Keratinocyte (primary cell): ENCODE measurements around the gene YY1. TPM values are rescaled to one million over a fixed set of nuclear protein-coding genes. Genes with fewer than 3 reads are reported as not detected.

Experiments
- DNase-seq: peaks from one replicate; pipeline ENCODE4 v3.0.0-alpha.2; 2011; ENCODE audit warnings: low read depth, missing footprints, low spot score
- FAIRE-seq: peaks from 2 replicates; lab custom pipeline; 2011; peaks lifted over from hg19 to GRCh38; lab: Jason Lieb, UNC
- H2AFZ ChIP-seq: 2 replicates; pipeline ENCODE4 v1.6.0; 2012; ENCODE audit warnings: low read length, control low read depth, inconsistent platforms; ENCODE audit not compliant: control insufficient read depth
- H3K27ac ChIP-seq: 2 replicates; pipeline ENCODE4 v1.5.1; 2011; ENCODE audit warnings: low read length; ENCODE audit not compliant: control insufficient read depth, insufficient read depth
- H3K27me3 ChIP-seq: 3 replicates; pipeline ENCODE4 v1.6.0; 2011; ENCODE audit warnings: low read length; ENCODE audit not compliant: control insufficient read depth, insufficient read depth; ENCODE audit errors: extremely low read depth
- H3K36me3 ChIP-seq, 2 experiments: 2 replicates in 1 of 2; 3 replicates in 1 of 2; pipeline ENCODE4 v1.5.1; 2011; ENCODE audit warnings: low read length in 2 of 2, mild to moderate bottlenecking in 1 of 2; ENCODE audit not compliant: control insufficient read depth in 2 of 2, insufficient read depth in 2 of 2; ENCODE audit errors: extremely low read depth in 1 of 2
- H3K4me1 ChIP-seq: 3 replicates; pipeline ENCODE4 v1.5.1; 2011; ENCODE audit warnings: low read length; ENCODE audit not compliant: control insufficient read depth, insufficient read depth; ENCODE audit errors: extremely low read depth
- H3K4me2 ChIP-seq: 3 replicates; pipeline ENCODE4 v1.6.0; 2011; ENCODE audit warnings: low read depth, low read length; ENCODE audit not compliant: control insufficient read depth, insufficient read depth; ENCODE audit errors: extremely low read depth
- H3K4me3 ChIP-seq, 3 experiments: fragments of 200-600 bp in 1 of 3; sonication (generic) in 1 of 3; 2 replicates in 2 of 3; 3 replicates in 1 of 3; pipeline ENCODE4 v1.5.1; 2011 to 2016; ENCODE audit warnings: low read length in 3 of 3, mild to moderate bottlenecking in 3 of 3, control low read depth in 2 of 3, inconsistent platforms in 1 of 3, low read depth in 1 of 3, mixed read lengths in 1 of 3, mixed run types in 1 of 3, moderate library complexity in 1 of 3; ENCODE audit not compliant: control insufficient read depth in 2 of 3, insufficient read depth in 2 of 3; ENCODE audit errors: extremely low read depth in 1 of 3
- H3K79me2 ChIP-seq: 2 replicates; pipeline ENCODE4 v1.6.0; 2012; ENCODE audit warnings: low read length; ENCODE audit not compliant: control insufficient read depth, insufficient read depth
- H3K9ac ChIP-seq: 3 replicates; pipeline ENCODE4 v1.6.0; 2011; ENCODE audit warnings: low read length; ENCODE audit not compliant: control insufficient read depth, insufficient read depth; ENCODE audit errors: extremely low read depth
- H3K9me1 ChIP-seq: 3 replicates; pipeline ENCODE4 v1.6.0; 2011; ENCODE audit warnings: low read length; ENCODE audit not compliant: control insufficient read depth, insufficient read depth; ENCODE audit errors: extremely low read depth
- H3K9me3 ChIP-seq: 2 replicates; pipeline ENCODE4 v1.5.1; 2012; ENCODE audit warnings: low read depth, low read length; ENCODE audit not compliant: control insufficient read depth
- H4K20me1 ChIP-seq: 3 replicates; pipeline ENCODE4 v1.6.0; 2011; ENCODE audit warnings: low read length; ENCODE audit not compliant: control insufficient read depth, insufficient read depth; ENCODE audit errors: extremely low read depth
- CTCF ChIP-seq, 3 experiments: IDR thresholded peaks in 1 of 3; conservative IDR thresholded peaks in 1 of 3; optimal IDR thresholded peaks in 1 of 3; 2 replicates in 2 of 3; 3 replicates in 1 of 3; pipeline versions ENCODE3 to v1.5.1; 2011; ENCODE audit warnings: low read length in 3 of 3, mild to moderate bottlenecking in 3 of 3, moderate library complexity in 2 of 3, control low read depth in 1 of 3, inconsistent platforms in 1 of 3; ENCODE audit not compliant: insufficient read depth in 2 of 3; ENCODE audit errors: extremely low read depth in 1 of 3
- EZH2 ChIP-seq: IDR thresholded peaks from one replicate; pipeline ENCODE4 v1.6.1; 2012; ENCODE audit warnings: inconsistent platforms, mild to moderate bottlenecking, low read length, moderate library complexity
- dilution Hi-C: fragments of 300-500 bp; cut with MboI; formaldehyde crosslinking; loops from one replicate; pipeline ENCODE4 v1.7.0; 2020; ENCODE audit warnings: low sequenced_read_pairs; ENCODE audit not compliant: extremely low pct_ligation_motif_present
- polyA plus RNA-seq, 5 experiments: library from polyadenylated mRNA; depleted of rRNA in 3 of 5; stranded (reverse) in 3 of 5; stranded (forward) in 1 of 5; unstranded in 1 of 5; fragments of >200 nt; gene quantifications; 1 replicate in 1 of 5; 2 replicates in 3 of 5; 3 replicates in 1 of 5; pipeline versions ENCODE4 v1.2.1 to v1.2.3, GENCODE V29; 2011 to 2012; ENCODE audit warnings: missing spikeins in 2 of 5, low read depth in 1 of 5, low replicate concordance in 1 of 5

Gene YY1
- polyA plus RNA-seq, 1 donor (not counting 4 experiments of a cell fraction or from before 2014, with no cell fraction given) = 65.6 TPM

- H3K36me3 ChIP-seq = no peaks in the 10 kb centered on the region
- dilution Hi-C loops = no loop called here
- H3K9me1 ChIP-seq = no peaks in the 10 kb centered on the region
- no peaks in the 10 kb centered on the region for H3K9me3 ChIP-seq
- no peaks in the 10 kb centered on the region for H3K79me2 ChIP-seq
- H3K4me1 ChIP-seq = peaks cover 5% of the 10 kb centered on the region
- no peak overlapping the region for H3K4me2 ChIP-seq
- H4K20me1 ChIP-seq = no peaks in the 10 kb centered on the region
- H3K4me3 ChIP-seq = no peak overlapping the region
- H2AFZ ChIP-seq = peak overlapping the region; percentile 37
- no peak overlapping the region for H3K27ac ChIP-seq
- FAIRE-seq = no peak
- peaks cover 2% of the 10 kb centered on the region for H3K27me3 ChIP-seq
- no peak overlapping the region for H3K9ac ChIP-seq
- TF ChIP-seq EZH2 = no peak
- no peak for TF ChIP-seq CTCF (optimal IDR thresholded peaks at IDR 0.05 in 1 of 3, IDR thresholded peaks at IDR 0.05 in 1 of 3, conservative IDR thresholded peaks at IDR 0.05 in 1 of 3; ENCODE audit: extremely low read depth in 1 of 3, insufficient read depth in 2 of 3, low read length in 3 of 3)
- no peak for DNase-seq
Observed at GRCh38 chr14:100325231-100325632, 86.3 kb downstream of the YY1 start.

GRCh38 chr14:100325958-100326357 lies 87.0 kb downstream of the YY1 start:
- DNase-seq (no peak), FAIRE-seq (no peak)
- dilution Hi-C loops = no loop called here
- Histone ChIP-seq H3K79me2 (no peaks in the 10 kb centered on the region), H3K4me2 (no peak overlapping the region), H3K9me3 (no peaks in the 10 kb centered on the region), H3K9me1 (no peaks in the 10 kb centered on the region), H3K4me1 (no peaks in the 10 kb centered on the region), H3K9ac (no peak overlapping the region), H3K36me3 (no peaks in the 10 kb centered on the region), H2AFZ (no peak overlapping the region), H3K27ac (no peak overlapping the region), H4K20me1 (no peaks in the 10 kb centered on the region), H3K27me3 (peaks cover 2% of the 10 kb centered on the region), H3K4me3 (no peak overlapping the region)
- TF ChIP-seq CTCF (optimal IDR thresholded peaks at IDR 0.05 in 1 of 3, IDR thresholded peaks at IDR 0.05 in 1 of 3, conservative IDR thresholded peaks at IDR 0.05 in 1 of 3; ENCODE audit: extremely low read depth in 1 of 3, insufficient read depth in 2 of 3, low read length in 3 of 3) (no peak), EZH2 (no peak)
